ENCODE results near the gene GIPC2. TPM values are rescaled to one million over a fixed set of nuclear protein-coding genes. Genes with fewer than 3 reads are reported as not detected.
"Not testable (repeated sequence)": the region's sequence is repeated elsewhere in the genome, so short reads cannot be mapped to it uniquely, and the experiment has no call there.

The GIPC2 gene
- total RNA-seq, 2 experiments from 2014 or later, result 0.34 to 0.37 TPM

DNA sequence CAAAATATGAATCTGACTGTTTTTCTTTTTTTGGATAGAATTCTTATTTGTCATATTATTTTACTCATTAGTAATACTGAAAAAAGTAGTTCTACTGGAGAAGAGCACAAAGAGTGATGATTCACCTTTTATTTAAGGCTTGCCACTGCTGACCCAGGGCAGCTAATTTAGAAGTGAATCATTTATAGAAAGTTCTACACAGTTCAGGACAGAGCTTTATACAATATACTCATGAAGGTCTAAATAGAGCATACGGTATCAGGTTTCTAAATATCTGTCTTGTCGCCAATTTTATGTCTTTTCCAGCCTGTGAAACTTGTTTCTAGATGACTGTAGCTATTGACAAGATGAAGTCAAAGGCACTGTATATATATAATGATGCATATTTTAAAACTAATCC lies 25.0 kb downstream of the GIPC2 start:
- ChIA-PET CTCF (no interaction called here), POLR2A (no interaction called here)
- H3K4me3 Mint-ChIP-seq, result no peak overlapping the region
- no peaks in the 10 kb centered on the region for H3K36me3 Mint-ChIP-seq (ENCODE audit: low read depth)
- H3K27ac Mint-ChIP-seq, result no peak overlapping the region
- H3K9me3 Mint-ChIP-seq (ENCODE audit: insufficient read depth), result no peaks in the 10 kb centered on the region
- peaks cover 12% of the 10 kb centered on the region for H3K27me3 Mint-ChIP-seq (ENCODE audit: low read depth)
- no peak for ATAC-seq
- no peaks in the 10 kb centered on the region for H3K4me1 Mint-ChIP-seq (ENCODE audit: low read depth)
- DNase-seq, result no peak

DNA sequence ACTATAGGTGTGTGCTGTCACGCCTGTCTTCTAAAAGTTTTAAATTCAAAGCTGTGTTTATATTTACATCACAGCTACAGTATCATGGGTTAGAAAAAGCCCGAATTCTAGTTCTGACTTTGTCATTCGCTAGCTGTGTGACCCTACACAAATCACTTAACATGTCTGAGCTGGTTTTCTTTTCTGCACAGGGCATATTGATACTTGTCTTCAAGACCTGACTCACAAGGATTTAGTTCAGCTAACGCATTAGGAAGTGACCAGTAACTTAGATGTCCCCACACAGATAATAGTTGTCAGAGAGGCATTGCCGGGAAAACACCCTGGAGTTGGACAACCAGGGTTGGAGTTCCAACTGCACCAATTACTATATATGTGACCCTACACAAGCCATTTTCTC lies 25.9 kb downstream of the GIPC2 start:
- CTCF ChIA-PET, result no interaction called here
- Mint-ChIP-seq H3K9me3 (ENCODE audit: insufficient read depth) (no peaks in the 10 kb centered on the region), H3K4me1 (ENCODE audit: low read depth) (no peaks in the 10 kb centered on the region), H3K27ac (no peak overlapping the region), H3K27me3 (ENCODE audit: low read depth) (peaks cover 8% of the 10 kb centered on the region), H3K36me3 (ENCODE audit: low read depth) (no peaks in the 10 kb centered on the region), H3K4me3 (no peak overlapping the region)
- POLR2A ChIA-PET, result no interaction called here
- no peak for ATAC-seq
- DNase-seq, result no peak

DNA sequence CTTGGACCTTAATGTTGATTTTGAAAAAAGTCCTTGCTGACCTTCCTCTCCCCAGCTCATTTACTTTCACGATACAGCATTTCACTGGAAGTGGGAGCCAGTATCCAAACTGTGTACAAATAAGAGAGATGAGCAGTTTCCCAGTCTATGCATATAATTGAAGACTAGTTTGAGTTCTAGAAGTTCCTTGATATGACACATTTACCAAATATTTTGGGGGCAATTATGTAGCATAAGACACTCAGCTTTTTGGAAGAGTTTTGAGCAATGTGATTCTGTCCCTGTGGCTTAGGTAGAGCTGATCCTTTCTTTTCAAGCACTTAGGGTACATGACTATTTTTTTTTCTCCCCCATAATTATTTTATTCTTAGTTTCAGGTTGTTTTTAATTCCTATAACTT lies 26.4 kb downstream of the GIPC2 start:
- ChIA-PET POLR2A (no interaction called here), CTCF (interaction anchor here (0.6 kb wide), 1 partner anchor 1256 kb away, joined by 3 read pairs; no protein-coding TSS in a partner anchor)
- Mint-ChIP-seq H3K4me1 (ENCODE audit: low read depth) (no peaks in the 10 kb centered on the region), H3K36me3 (ENCODE audit: low read depth) (no peaks in the 10 kb centered on the region), H3K27me3 (ENCODE audit: low read depth) (peaks cover 5% of the 10 kb centered on the region), H3K4me3 (no peak overlapping the region), H3K9me3 (ENCODE audit: insufficient read depth) (no peaks in the 10 kb centered on the region), H3K27ac (no peak overlapping the region)
- DNase-seq (no peak), ATAC-seq (no peak)

DNA sequence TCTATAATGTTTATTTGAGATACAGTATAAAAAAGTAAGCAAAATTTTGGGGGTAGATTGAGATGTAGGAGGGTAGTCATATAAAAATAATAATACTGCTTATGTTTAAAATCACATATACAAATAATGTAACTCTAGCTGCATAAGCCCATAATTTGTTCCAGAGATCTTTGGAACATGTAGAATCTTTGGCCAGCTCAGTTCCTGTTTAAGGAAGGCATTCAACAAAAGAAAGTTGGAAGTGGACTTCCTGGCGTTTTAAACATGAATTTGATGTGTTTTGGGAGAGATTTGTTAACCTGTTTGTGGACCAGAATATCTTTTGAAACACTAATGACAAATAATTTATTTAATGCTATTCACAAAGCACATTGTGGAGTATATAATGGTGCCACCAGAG lies 27.7 kb downstream of the GIPC2 start:
- ChIA-PET POLR2A (interaction anchor here (1.3 kb wide), 1 partner anchor 158 kb away, joined by 3 read pairs; no protein-coding TSS in a partner anchor), CTCF (no interaction called here)
- Mint-ChIP-seq H3K36me3 (ENCODE audit: low read depth) (no peaks in the 10 kb centered on the region), H3K4me1 (ENCODE audit: low read depth) (no peaks in the 10 kb centered on the region), H3K27me3 (ENCODE audit: low read depth) (peaks cover 5% of the 10 kb centered on the region), H3K27ac (no peak overlapping the region), H3K4me3 (no peak overlapping the region), H3K9me3 (ENCODE audit: insufficient read depth) (no peaks in the 10 kb centered on the region)
- ATAC-seq (no peak), DNase-seq (no peak)

DNA sequence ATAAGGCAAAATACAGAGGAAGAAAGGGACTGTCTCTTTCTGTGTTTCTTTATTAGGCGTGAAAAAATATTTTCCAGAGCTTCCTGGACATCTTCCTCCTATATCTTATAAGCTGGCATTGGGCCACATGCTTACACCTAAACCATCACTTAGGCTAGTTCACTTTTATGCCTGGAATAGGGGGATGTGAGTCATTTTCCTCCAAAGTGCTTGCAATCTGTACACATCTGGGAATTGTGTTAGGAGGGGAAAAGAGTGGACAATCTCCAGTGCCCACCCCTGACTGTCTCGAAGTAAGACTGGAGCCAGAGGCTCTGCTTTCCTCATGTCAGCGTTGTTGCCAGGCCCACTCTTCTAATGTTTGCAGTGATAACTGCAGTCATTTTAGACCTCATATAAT lies 29.9 kb downstream of the GIPC2 start:
- no peaks in the 10 kb centered on the region for H3K9me3 Mint-ChIP-seq (ENCODE audit: insufficient read depth)
- H3K27ac Mint-ChIP-seq, result no peak overlapping the region
- no peak for DNase-seq
- ChIA-PET CTCF (interaction anchor here (0.7 to 1.6 kb wide), 2 partner anchors 9 to 72 kb away, joined by 3 to 6 read pairs; no protein-coding TSS in a partner anchor), POLR2A (no interaction called here)
- no peak overlapping the region for H3K4me3 Mint-ChIP-seq
- peaks cover 9% of the 10 kb centered on the region for H3K4me1 Mint-ChIP-seq (ENCODE audit: low read depth)
- H3K36me3 Mint-ChIP-seq (ENCODE audit: low read depth), result no peaks in the 10 kb centered on the region
- peaks cover 5% of the 10 kb centered on the region for H3K27me3 Mint-ChIP-seq (ENCODE audit: low read depth)
- ATAC-seq, result no peak

DNA sequence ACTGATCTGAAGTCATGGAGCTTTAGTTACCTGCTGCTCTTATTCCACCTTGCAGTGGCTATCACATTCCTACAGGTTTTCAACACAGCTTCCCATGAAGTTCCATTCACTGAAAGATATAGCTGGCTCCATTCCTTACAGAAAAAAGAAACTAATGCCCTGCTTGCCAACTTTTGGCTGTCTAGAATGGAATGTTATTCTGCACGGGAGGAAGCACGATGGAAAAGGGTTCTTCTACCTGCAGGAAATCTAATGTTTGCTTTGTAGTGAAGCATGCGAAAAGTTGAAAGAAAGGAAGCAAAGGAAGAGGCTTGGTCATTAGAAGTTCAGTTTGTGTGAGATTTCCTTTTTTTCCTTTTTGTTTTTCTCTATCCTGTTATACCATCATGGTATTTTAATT lies 32.6 kb downstream of the GIPC2 start:
- CTCF ChIA-PET, result interaction anchor here (1.5 kb wide), 1 partner anchor 35 kb away, joined by 3 read pairs; no protein-coding TSS in a partner anchor
- no peaks in the 10 kb centered on the region for H3K27me3 Mint-ChIP-seq (ENCODE audit: low read depth)
- peaks cover 14% of the 10 kb centered on the region for H3K4me1 Mint-ChIP-seq (ENCODE audit: low read depth)
- H3K27ac Mint-ChIP-seq, result no peak overlapping the region
- POLR2A ChIA-PET, result interaction anchor here (1.3 kb wide), 1 partner anchor 100 kb away, joined by 4 read pairs; the partner anchor contains the start of gene FUBP1
- no peaks in the 10 kb centered on the region for H3K9me3 Mint-ChIP-seq (ENCODE audit: insufficient read depth)
- H3K36me3 Mint-ChIP-seq (ENCODE audit: low read depth), result no peaks in the 10 kb centered on the region
- no peak for DNase-seq
- no peak for ATAC-seq
- no peak overlapping the region for H3K4me3 Mint-ChIP-seq

DNA sequence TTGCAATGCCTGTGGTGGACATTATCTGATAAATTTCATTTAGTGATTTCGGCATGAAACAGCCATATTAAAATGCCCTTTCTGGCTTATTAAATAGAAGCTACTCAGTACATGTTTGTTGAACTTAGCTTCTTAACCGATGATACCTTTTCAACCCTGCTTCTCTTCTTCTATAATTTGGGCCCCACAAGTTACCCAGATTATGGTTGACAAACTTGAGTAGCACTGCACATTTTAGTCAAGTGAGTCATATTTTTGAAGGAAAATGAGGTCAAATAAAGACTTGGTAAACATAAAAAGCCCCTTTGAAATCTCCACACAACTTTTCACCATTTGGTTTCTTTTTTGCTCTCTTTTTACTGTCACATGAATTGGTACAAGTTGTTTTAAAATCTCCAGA lies 33.8 kb downstream of the GIPC2 start:
- no peaks in the 10 kb centered on the region for H3K9me3 Mint-ChIP-seq (ENCODE audit: insufficient read depth)
- H3K4me3 Mint-ChIP-seq, result no peak overlapping the region
- no peaks in the 10 kb centered on the region for H3K36me3 Mint-ChIP-seq (ENCODE audit: low read depth)
- peaks cover 14% of the 10 kb centered on the region for H3K4me1 Mint-ChIP-seq (ENCODE audit: low read depth)
- no peak overlapping the region for H3K27ac Mint-ChIP-seq
- DNase-seq (no peak), ATAC-seq (no peak)
- no peaks in the 10 kb centered on the region for H3K27me3 Mint-ChIP-seq (ENCODE audit: low read depth)
- ChIA-PET CTCF (interaction anchor here (0.9 to 1.5 kb wide), 2 partner anchors 15 to 34 kb away, joined by 3 read pairs; no protein-coding TSS in a partner anchor), POLR2A (interaction anchor here (1.3 kb wide), 1 partner anchor 24 kb away, joined by 3 read pairs; no protein-coding TSS in a partner anchor)

DNA sequence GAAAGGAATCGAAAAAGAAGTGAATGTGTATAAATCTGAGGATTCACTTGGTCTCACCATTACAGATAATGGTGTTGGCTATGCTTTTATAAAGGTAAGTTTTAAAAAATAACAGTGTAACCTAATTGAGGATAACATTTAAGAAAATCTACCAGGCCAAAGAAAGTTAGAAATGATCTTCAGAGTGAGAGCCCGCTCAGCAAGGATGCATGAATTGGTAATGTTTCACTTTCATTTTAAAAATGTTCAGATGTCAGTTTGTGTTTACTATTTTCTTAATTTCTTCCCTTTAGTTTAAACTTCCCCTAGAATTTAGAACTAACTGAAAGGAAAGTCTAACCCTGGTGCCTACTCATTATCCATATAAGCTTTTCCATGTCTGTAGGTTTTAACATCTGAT lies 35.0 kb downstream of the GIPC2 start:
- peaks cover 5% of the 10 kb centered on the region for H3K9me3 Mint-ChIP-seq (ENCODE audit: insufficient read depth)
- peaks cover 14% of the 10 kb centered on the region for H3K4me1 Mint-ChIP-seq (ENCODE audit: low read depth)
- H3K36me3 Mint-ChIP-seq (ENCODE audit: low read depth), result no peaks in the 10 kb centered on the region
- H3K4me3 Mint-ChIP-seq, result peak overlapping the region; percentile 20
- peaks cover 2% of the 10 kb centered on the region for H3K27me3 Mint-ChIP-seq (ENCODE audit: low read depth)
- ATAC-seq (no peak), DNase-seq (no peak)
- peak overlapping the region; percentile 20 for H3K27ac Mint-ChIP-seq
- POLR2A ChIA-PET, result no interaction called here
- CTCF ChIA-PET, result no interaction called here

DNA sequence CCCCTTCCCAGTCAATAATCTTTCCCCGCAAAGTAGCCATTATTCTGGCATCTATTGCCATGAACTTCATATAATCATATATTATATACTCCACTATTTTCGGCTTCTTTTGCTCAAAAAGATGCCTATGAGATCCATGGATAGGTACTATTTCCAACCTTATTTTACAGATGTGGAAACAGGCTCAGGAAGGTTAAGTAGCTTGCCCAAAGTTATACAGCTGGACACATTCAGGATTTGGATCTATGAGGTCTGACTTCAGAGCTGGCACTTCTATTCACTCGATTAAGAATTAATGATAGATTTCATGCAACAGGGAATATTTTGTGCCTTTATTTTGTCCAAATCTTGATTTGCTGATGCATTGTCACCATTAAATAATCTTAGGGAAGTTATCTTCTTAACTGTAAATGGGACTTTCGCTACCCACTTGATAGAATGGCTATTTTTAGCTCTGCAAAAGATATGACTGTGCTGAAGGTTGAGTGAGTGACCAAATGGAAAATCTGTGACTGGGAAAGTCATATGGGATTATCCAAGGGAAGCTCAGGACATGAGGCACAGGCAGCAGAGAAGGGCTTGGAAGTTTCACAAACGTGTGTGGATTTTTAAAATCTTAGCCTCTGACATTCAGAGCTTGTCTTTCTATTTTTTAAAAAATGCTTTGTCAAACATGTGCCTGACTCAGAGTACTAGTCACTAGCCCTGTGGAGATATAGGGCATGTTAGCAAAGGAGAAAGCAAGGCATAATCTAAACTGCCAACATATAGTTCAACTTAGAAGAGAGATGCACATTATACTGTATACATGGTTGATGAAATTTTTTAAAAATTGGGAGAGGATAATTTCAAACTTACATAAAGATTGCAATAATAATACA lies 36.5 kb downstream of the GIPC2 start:
- Mint-ChIP-seq H3K27me3 (ENCODE audit: low read depth) (peaks cover 5% of the 10 kb centered on the region), H3K4me3 (no peak overlapping the region), H3K4me1 (ENCODE audit: low read depth) (peaks cover 14% of the 10 kb centered on the region), H3K36me3 (ENCODE audit: low read depth) (peaks cover 5% of the 10 kb centered on the region), H3K27ac (no peak overlapping the region), H3K9me3 (ENCODE audit: insufficient read depth) (peaks cover 15% of the 10 kb centered on the region)
- no peak for DNase-seq
- POLR2A ChIA-PET, result interaction anchor here (0.6 kb wide), 1 partner anchor 76 kb away, joined by 3 read pairs; no protein-coding TSS in a partner anchor
- CTCF ChIA-PET, result interaction anchor here (1.7 kb wide), 1 partner anchor 33 kb away, joined by 4 read pairs; no protein-coding TSS in a partner anchor
- ATAC-seq, result no peak

DNA sequence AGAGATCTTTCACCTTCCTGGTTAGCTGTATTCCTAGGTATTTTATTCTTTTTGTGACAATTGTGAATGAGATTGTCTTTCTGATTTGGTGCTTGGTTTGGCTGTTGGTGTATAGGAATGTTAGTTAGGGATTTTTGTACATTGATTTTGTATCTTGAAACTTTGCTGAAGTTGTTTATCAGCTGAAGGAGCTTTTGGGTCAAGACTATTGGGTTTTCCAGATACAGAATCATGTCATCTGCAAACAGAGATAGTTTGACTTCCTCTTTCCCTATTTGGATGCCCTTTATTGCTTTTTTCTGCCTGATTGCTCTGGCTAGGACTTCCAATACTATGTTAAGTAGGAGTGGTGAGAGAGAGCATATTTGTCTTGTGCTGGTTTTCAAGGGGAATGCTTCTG lies 38.9 kb downstream of the GIPC2 start:
- CTCF ChIA-PET; ATAC-seq; H3K27ac Mint-ChIP-seq; DNase-seq; H3K27me3 Mint-ChIP-seq (ENCODE audit: low read depth); H3K36me3 Mint-ChIP-seq (ENCODE audit: low read depth); POLR2A ChIA-PET; H3K4me3 Mint-ChIP-seq: not testable (repeated sequence)
- H3K9me3 Mint-ChIP-seq (ENCODE audit: insufficient read depth), result peaks cover 15% of the 10 kb centered on the region
- peaks cover 13% of the 10 kb centered on the region for H3K4me1 Mint-ChIP-seq (ENCODE audit: low read depth)

DNA sequence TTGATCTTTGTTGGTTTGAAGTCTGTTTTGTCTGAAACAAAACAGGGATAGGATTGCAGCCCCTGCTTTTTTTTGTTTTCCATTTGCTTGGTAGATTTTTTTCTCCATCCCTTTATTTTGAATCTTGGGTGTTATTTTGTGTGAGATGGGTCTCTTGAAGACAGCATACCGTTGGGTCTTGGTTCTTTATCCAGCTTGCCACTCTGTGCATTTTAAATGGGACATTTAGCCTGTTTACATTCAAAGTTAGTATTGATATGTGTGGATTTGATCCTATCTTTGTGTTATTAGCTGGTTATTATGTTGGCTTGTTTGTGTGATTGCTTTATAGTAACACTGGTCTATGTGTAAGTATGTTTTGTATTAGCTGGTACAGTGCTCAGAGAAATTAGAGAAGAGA lies 40.9 kb downstream of the GIPC2 start:
- POLR2A ChIA-PET, result no interaction called here
- CTCF ChIA-PET, result no interaction called here
- peaks cover 15% of the 10 kb centered on the region for H3K9me3 Mint-ChIP-seq (ENCODE audit: insufficient read depth)
- H3K27ac Mint-ChIP-seq, result no peak overlapping the region
- H3K4me3 Mint-ChIP-seq, result no peak overlapping the region
- peaks cover 5% of the 10 kb centered on the region for H3K36me3 Mint-ChIP-seq (ENCODE audit: low read depth)
- ATAC-seq, result no peak
- no peak for DNase-seq
- H3K27me3 Mint-ChIP-seq (ENCODE audit: low read depth), result peaks cover 6% of the 10 kb centered on the region
- H3K4me1 Mint-ChIP-seq (ENCODE audit: low read depth), result no peaks in the 10 kb centered on the region

DNA sequence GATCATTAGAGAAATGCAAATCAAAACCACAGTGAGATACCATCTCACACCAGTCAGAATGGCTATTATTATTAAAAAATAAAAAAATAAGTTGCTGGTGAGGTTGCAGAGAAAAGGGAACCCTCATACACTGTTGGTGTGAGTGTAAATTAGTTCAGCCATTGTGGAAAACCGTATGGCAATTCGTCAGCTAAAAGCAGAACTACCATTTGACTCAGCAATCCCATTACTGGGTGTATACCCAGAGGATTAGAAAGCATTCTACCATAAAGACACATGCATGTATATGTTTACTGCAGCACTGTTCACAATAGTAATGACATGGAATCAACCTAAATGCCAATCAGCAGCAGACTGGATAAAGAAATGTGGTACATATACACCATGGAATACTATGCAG lies 42.2 kb downstream of the GIPC2 start:
- ChIA-PET POLR2A (no interaction called here), CTCF (no interaction called here)
- Mint-ChIP-seq H3K4me1 (ENCODE audit: low read depth) (no peaks in the 10 kb centered on the region), H3K36me3 (ENCODE audit: low read depth) (peaks cover 5% of the 10 kb centered on the region), H3K27me3 (ENCODE audit: low read depth) (peaks cover 6% of the 10 kb centered on the region), H3K27ac (no peak overlapping the region), H3K4me3 (no peak overlapping the region), H3K9me3 (ENCODE audit: insufficient read depth) (peaks cover 15% of the 10 kb centered on the region)
- DNase-seq (no peak), ATAC-seq (no peak)

Data from activated CD8-positive, alpha-beta T cell treated with anti-CD3 and anti-CD28 coated beads, Interleukin-2, amount 10 ng/mL, durations not matched to agents 7 days and 5 days (primary cell).